Measurements from ENCODE around the gene PPP1R14C. TPM values are rescaled to one million over a fixed set of nuclear protein-coding genes. Genes with fewer than 3 reads are reported as not detected.

PPP1R14C gene
- total and polyA plus RNA-seq, 2 experiments from 2014 or later: 8.2 to 10.1 TPM

DNA sequence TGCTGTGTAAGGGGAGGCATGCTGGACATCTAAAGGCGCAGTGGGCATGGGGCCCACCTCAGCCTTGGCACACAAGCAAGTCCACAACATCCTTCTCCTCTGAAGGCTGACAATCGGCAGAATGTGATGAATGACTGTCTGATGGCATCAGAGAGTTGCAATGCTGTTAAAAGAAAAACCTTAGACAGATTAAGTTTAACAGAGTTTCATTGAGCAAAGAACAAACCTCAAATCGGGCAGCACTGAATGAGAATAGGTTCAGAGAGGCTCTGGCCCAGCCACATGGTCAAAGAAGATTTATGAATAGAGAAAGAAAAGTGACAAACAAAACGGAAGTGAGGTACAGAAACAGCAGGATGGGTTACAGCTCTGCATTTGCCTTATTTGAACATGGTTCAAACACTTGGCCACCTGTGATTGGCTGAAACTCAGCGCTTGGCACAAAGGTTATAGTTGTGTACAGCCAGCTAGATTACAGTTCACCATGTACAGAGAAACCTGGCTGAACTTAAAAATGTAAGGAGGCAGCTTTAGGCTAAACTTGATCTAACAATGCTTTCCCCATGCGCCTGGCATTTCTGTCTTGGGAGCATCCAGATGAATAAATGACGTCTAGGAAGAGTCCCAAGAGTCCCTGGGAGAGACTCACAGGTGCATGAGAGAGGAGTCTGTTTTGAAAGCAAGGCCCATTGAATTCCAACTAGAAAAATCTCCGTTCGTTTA is 127.6 kb downstream of the PPP1R14C start:
- no peak for TF ChIP-seq EZH2 (IDR thresholded peaks at IDR 0.05; ENCODE audit: insufficient read depth, poor library complexity, severe bottlenecking)
- TF ChIP-seq EZH2phosphoT487 (IDR thresholded peaks at IDR 0.05; ENCODE audit: insufficient read depth, low read depth): no peak
- peak overlapping the region; percentile 25 for H3K4me2 ChIP-seq (ENCODE audit: unreplicated experiment)
- no peaks in the 10 kb centered on the region for H4K20me1 ChIP-seq (ENCODE audit: insufficient read depth)
- peaks cover 57% of the 10 kb centered on the region for H3K4me1 ChIP-seq (ENCODE audit: insufficient read depth)
- 85 to 87% methylated on average over 9 of the region's 9 CpGs for WGBS, 2 experiments (ENCODE audit: low coverage in 1 of 2, low lambda C conversion rate in 2 of 2, missing lambda C conversion rate in 2 of 2)
- H2AFZ ChIP-seq: peak overlapping the region; percentile 7; the same call in 1 of the 2 replicates
- no peaks in the 10 kb centered on the region for H3K9me2 ChIP-seq (ENCODE audit: insufficient read depth)
- in situ Hi-C loops (cut with MboI): no loop called here
- H3K4me3 ChIP-seq: no peak overlapping the region
- H3K36me3 ChIP-seq (ENCODE audit: low read depth): no peaks in the 10 kb centered on the region
- 0 out of 2 replicates have a peak overlapping the region, but pooled peaks have one; percentile 24 for H3K9ac ChIP-seq
- peak overlapping the region; percentile 96 for H3K27ac ChIP-seq
- H3K9me3 ChIP-seq (ENCODE audit: low read depth): no peaks in the 10 kb centered on the region
- H3K79me2 ChIP-seq (ENCODE audit: insufficient read depth): no peaks in the 10 kb centered on the region
- peaks cover 41% of the 10 kb centered on the region for H3F3A ChIP-seq (ENCODE audit: insufficient read depth)
- no peaks in the 10 kb centered on the region for H3K27me3 ChIP-seq (replicated peaks; ENCODE audit: insufficient read depth)
- no peak for DNase-seq

DNA sequence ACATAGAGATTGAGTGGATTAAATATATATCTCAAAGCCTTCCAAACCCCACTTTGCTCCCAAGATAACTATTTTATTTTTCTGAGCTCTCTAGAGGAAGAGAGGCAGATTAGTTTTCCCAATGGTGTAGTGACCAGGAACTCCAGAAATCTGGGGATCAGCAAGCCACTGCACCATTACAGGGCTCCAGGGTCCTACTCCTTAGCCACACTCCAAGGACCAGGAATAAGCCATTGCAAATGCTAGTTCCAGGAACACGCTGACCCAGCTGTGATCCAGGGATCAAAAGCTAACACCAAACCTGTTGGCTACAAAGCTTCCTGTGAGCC is 128.3 kb downstream of the PPP1R14C start:
- H3F3A ChIP-seq (ENCODE audit: insufficient read depth): peaks cover 34% of the 10 kb centered on the region
- peaks cover 54% of the 10 kb centered on the region for H3K4me1 ChIP-seq (ENCODE audit: insufficient read depth)
- H3K27ac ChIP-seq: no peak overlapping the region
- no peaks in the 10 kb centered on the region for H4K20me1 ChIP-seq (ENCODE audit: insufficient read depth)
- DNase-seq: no peak
- no peaks in the 10 kb centered on the region for H3K79me2 ChIP-seq (ENCODE audit: insufficient read depth)
- H3K27me3 ChIP-seq (replicated peaks; ENCODE audit: insufficient read depth): no peaks in the 10 kb centered on the region
- H3K36me3 ChIP-seq (ENCODE audit: low read depth): no peaks in the 10 kb centered on the region
- H2AFZ ChIP-seq: no peak overlapping the region
- in situ Hi-C loops (cut with MboI): no loop called here
- no peaks in the 10 kb centered on the region for H3K9me2 ChIP-seq (ENCODE audit: insufficient read depth)
- H3K9me3 ChIP-seq (ENCODE audit: low read depth): no peaks in the 10 kb centered on the region
- H3K9ac ChIP-seq: no peak overlapping the region
- no peak overlapping the region for H3K4me2 ChIP-seq (ENCODE audit: unreplicated experiment)
- no peak for TF ChIP-seq EZH2 (IDR thresholded peaks at IDR 0.05; ENCODE audit: insufficient read depth, poor library complexity, severe bottlenecking)
- no peak for TF ChIP-seq EZH2phosphoT487 (IDR thresholded peaks at IDR 0.05; ENCODE audit: insufficient read depth, low read depth)
- WGBS, 2 experiments (ENCODE audit: low coverage in 1 of 2, low lambda C conversion rate in 2 of 2, missing lambda C conversion rate in 2 of 2): 95 to 100% methylated on average over 1 of the region's 1 CpG
- H3K4me3 ChIP-seq: no peak overlapping the region

DNA sequence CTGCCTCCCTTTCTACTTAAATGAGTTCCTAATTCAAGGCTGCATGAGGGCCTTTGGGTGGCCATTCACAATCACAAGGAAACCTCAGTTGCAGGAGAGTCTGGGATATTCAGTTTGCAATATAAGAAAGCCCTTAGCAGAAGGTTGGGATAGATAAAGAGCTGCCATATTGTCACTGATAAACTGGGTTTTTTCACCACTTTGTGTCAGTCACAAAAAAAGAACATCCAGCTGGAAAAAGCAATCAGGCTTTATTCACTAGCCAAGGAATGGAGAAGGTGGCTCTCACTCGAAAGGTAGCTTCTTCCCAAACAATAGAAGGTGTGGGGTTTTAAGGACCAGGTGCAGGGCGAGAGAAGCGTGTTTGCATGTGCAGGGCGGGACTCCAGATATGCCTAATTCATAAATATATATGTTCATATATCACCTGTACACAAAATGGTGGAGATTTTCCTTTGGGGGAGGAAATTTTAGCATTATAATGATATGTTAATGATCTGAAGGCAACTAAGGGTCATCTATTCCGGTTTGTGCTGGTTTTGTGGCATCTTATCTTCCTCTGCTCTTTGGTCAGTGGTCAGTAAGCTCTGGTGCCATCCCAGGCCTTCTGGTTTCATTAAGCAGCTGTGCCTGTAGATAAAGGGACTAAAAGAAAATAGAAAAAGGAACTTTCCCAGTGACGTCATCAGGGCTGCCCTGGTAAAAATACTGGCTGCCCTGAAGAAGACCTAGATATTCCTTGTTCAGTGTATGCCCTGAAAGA is 128.8 kb downstream of the PPP1R14C start:
- no peak overlapping the region for H3K9ac ChIP-seq
- no peak overlapping the region for H3K4me2 ChIP-seq (ENCODE audit: unreplicated experiment)
- H3K4me1 ChIP-seq (ENCODE audit: insufficient read depth): peaks cover 48% of the 10 kb centered on the region
- in situ Hi-C loops (cut with MboI): no loop called here
- TF ChIP-seq EZH2 (IDR thresholded peaks at IDR 0.05; ENCODE audit: insufficient read depth, poor library complexity, severe bottlenecking) (no peak), EZH2phosphoT487 (IDR thresholded peaks at IDR 0.05; ENCODE audit: insufficient read depth, low read depth) (no peak)
- no peaks in the 10 kb centered on the region for H3K27me3 ChIP-seq (replicated peaks; ENCODE audit: insufficient read depth)
- no peaks in the 10 kb centered on the region for H3K79me2 ChIP-seq (ENCODE audit: insufficient read depth)
- H3K9me2 ChIP-seq (ENCODE audit: insufficient read depth): no peaks in the 10 kb centered on the region
- no peak overlapping the region for H3K4me3 ChIP-seq
- no peak overlapping the region for H2AFZ ChIP-seq
- H3K9me3 ChIP-seq (ENCODE audit: low read depth): no peaks in the 10 kb centered on the region
- peaks cover 29% of the 10 kb centered on the region for H3F3A ChIP-seq (ENCODE audit: insufficient read depth)
- H4K20me1 ChIP-seq (ENCODE audit: insufficient read depth): no peaks in the 10 kb centered on the region
- H3K27ac ChIP-seq: no peak overlapping the region
- DNase-seq: no peak
- 98 to 100% methylated on average over 6 of the region's 6 CpGs for WGBS, 2 experiments (ENCODE audit: low coverage in 1 of 2, low lambda C conversion rate in 2 of 2, missing lambda C conversion rate in 2 of 2)
- no peaks in the 10 kb centered on the region for H3K36me3 ChIP-seq (ENCODE audit: low read depth)

DNA sequence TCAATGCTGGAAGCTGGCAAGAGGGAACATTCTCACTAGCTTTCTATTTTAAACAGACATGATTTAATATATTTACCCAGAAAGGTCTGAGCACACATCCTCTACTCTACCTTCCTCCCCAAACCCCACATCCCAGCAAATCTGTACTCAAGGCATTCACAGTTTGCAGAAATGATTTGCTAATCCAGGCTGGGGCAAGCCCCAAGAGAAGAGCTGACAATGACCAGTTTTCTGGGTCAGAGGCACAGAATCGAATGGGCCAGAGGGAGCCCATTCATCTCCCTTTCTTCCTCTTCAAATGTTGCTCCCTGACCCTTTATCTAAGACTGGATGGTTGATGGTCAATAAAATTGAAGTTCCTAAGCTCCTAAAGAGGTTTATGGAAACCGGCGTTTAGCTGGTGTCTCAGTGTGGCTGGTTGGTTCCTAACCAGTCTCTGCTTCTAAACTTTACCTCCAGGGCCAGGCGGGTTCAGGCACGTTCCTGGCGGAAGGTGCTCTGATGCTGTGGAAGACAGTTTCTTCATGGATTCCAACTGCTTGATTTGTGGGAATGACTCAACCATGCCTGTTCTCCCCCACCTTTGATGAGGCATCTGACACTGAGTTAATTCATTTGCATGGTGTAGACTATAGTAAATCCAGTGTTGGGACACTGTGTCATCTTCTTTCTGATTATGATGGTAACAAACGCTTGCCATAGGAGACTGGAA is 129.6 kb downstream of the PPP1R14C start:
- peaks cover 41% of the 10 kb centered on the region for H3K4me1 ChIP-seq (ENCODE audit: insufficient read depth)
- peaks cover 22% of the 10 kb centered on the region for H3F3A ChIP-seq (ENCODE audit: insufficient read depth)
- no peaks in the 10 kb centered on the region for H3K9me3 ChIP-seq (ENCODE audit: low read depth)
- H3K4me3 ChIP-seq: no peak overlapping the region
- H4K20me1 ChIP-seq (ENCODE audit: insufficient read depth): no peaks in the 10 kb centered on the region
- H3K27me3 ChIP-seq (replicated peaks; ENCODE audit: insufficient read depth): no peaks in the 10 kb centered on the region
- H3K9me2 ChIP-seq (ENCODE audit: insufficient read depth): no peaks in the 10 kb centered on the region
- no peaks in the 10 kb centered on the region for H3K36me3 ChIP-seq (ENCODE audit: low read depth)
- no peak for DNase-seq
- no peak overlapping the region for H3K4me2 ChIP-seq (ENCODE audit: unreplicated experiment)
- H3K79me2 ChIP-seq (ENCODE audit: insufficient read depth): no peaks in the 10 kb centered on the region
- H3K9ac ChIP-seq: no peak overlapping the region
- in situ Hi-C loops (cut with MboI): no loop called here
- TF ChIP-seq EZH2phosphoT487 (IDR thresholded peaks at IDR 0.05; ENCODE audit: insufficient read depth, low read depth): no peak
- TF ChIP-seq EZH2 (IDR thresholded peaks at IDR 0.05; ENCODE audit: insufficient read depth, poor library complexity, severe bottlenecking): no peak
- H3K27ac ChIP-seq: no peak overlapping the region
- no peak overlapping the region for H2AFZ ChIP-seq
- WGBS, 2 experiments (ENCODE audit: low coverage in 1 of 2, low lambda C conversion rate in 2 of 2, missing lambda C conversion rate in 2 of 2): 96 to 97% methylated on average over 7 of the region's 7 CpGs

All from GM23248 (cell line).